Testis (tissue), 2 donors: ENCODE results near the gene HNRNPA0.

Experiments used
- POLR2A ChIP-seq: fragments of 450-650 bp; IDR thresholded peaks from one replicate; pipeline ENCODE4 v1.6.1; 2017; ENCODE audit warnings: antibody characterized with exemption, mild to moderate bottlenecking, moderate library complexity
- TF ChIP-seq, protein P1 (sequence below), 3 experiments: fragments of 450-650 bp in 2 of 3; fragments of 200-600 bp in 1 of 3; sonication (generic) in 1 of 3; IDR thresholded peaks; one replicate each; pipeline ENCODE4 v1.5.1; 2016 to 2019; ENCODE audit warnings: antibody characterized with exemption in 3 of 3, mild to moderate bottlenecking in 2 of 3, moderate library complexity in 1 of 3

DNA sequence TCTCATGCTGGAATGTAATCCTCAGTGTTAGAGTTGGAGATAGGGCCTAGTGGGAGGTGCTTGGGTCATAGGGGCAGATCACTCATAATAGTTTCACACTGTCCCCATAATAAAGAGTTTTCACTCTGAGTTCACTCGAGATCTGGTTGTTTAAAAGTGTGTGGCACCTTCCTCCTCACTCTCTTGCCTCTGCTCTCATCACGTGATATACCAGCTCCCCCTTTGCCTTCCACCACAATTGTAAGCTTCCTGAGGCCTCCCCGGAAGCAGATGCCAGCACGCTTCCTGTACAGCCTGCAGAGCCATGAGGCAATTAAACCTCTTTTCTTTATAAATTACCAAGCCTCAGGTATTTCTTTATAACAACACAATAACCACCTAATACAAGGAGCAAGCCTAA lies 14.4 kb downstream of the HNRNPA0 start:
- TF ChIP-seq, protein P1, sequence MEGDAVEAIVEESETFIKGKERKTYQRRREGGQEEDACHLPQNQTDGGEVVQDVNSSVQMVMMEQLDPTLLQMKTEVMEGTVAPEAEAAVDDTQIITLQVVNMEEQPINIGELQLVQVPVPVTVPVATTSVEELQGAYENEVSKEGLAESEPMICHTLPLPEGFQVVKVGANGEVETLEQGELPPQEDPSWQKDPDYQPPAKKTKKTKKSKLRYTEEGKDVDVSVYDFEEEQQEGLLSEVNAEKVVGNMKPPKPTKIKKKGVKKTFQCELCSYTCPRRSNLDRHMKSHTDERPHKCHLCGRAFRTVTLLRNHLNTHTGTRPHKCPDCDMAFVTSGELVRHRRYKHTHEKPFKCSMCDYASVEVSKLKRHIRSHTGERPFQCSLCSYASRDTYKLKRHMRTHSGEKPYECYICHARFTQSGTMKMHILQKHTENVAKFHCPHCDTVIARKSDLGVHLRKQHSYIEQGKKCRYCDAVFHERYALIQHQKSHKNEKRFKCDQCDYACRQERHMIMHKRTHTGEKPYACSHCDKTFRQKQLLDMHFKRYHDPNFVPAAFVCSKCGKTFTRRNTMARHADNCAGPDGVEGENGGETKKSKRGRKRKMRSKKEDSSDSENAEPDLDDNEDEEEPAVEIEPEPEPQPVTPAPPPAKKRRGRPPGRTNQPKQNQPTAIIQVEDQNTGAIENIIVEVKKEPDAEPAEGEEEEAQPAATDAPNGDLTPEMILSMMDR (IDR thresholded peaks at IDR 0.05) = no peak
- TF ChIP-seq POLR2A = no peak
